GM21390 (cell line): Measurements from ENCODE around the gene ZNF76.

ENCODE experiments used
- ATAC-seq: cut with Tn5 transposase; IDR thresholded peaks from one replicate; pipeline ENCODE4 v1.9.1; 2021; ENCODE audit not compliant: unreplicated experiment

ZNF76 gene

DNA sequence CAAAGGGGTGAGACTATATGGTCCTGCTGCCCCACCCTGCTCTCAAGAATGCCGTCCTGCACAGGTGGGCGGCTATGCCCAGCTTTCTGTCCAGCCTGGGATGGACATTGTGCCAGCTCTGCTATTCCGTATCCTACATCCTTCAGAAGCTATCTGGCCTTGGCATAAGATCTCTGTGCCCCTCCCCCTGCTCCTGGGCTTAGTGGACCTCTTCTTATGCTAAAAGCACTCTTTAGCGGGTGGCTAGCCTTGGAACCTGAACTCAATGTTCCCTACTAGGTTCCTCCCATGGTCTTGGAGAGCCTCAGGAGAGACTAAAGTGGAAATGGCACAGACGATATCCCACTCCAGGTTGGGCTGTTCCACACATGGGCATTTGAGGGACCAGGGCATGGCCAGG is 23.3 kb upstream of the ZNF76 start:
- no peak for ATAC-seq

GRCh38 chr6:35237476-35237875 is 22.1 kb upstream of the ZNF76 start:
- ATAC-seq, result no peak

GRCh38 chr6:35238843-35239289 is 20.7 kb upstream of the ZNF76 start:
- ATAC-seq, result no peak

DNA sequence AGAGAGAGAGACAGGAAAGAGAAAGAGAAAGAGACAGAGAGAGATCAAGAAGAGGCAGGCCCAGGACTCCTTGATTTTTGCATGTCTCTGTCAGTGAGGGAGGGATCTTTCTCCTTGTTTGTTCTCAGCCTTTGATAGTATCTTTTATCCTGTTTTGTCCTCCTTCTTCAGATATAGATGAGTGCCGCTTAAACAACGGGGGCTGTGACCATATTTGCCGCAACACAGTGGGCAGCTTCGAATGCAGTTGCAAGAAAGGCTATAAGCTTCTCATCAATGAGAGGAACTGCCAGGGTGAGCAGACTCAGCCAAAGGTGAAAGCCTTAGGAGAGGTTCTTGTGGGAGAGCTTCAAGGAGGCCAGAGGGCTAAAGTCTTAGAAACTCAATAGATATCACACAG is 20.0 kb upstream of the ZNF76 start:
- no peak for ATAC-seq

- no peak for ATAC-seq
Observed at GRCh38 chr6:35240838-35241801, 18.4 kb upstream of the ZNF76 start.

DNA sequence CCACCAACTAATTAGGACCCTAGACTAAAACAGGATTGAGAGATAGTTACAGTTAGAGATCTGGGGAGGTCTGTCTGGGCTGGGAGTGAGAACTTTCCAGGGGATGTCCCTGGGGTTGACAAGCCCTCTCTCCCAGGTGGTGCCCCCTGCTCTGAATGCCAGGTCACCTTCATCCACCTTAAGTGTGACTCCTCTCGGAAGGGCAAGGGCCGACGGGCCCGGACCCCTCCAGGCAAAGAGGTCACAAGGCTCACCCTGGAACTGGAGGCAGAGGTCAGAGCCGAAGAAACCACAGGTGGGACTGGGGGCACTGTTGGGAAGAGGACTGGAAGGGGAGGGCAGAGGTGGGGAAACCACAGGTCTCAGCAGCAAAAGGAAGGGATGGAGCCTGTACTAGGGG is 17.0 kb upstream of the ZNF76 start:
- no peak for ATAC-seq

DNA sequence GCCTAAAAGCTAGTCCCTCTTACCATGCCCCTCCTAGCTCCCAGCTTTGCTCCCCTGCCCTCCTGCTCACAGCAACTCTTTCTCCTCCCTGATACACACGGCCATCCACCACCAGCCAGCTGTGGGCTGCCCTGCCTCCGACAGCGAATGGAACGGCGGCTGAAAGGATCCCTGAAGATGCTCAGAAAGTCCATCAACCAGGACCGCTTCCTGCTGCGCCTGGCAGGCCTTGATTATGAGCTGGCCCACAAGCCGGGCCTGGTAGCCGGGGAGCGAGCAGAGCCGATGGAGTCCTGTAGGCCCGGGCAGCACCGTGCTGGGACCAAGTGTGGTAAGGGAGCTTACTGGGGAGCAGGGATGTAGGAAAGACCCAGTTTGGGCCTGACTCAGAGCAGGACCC is 16.6 kb upstream of the ZNF76 start:
- no peak for ATAC-seq

DNA sequence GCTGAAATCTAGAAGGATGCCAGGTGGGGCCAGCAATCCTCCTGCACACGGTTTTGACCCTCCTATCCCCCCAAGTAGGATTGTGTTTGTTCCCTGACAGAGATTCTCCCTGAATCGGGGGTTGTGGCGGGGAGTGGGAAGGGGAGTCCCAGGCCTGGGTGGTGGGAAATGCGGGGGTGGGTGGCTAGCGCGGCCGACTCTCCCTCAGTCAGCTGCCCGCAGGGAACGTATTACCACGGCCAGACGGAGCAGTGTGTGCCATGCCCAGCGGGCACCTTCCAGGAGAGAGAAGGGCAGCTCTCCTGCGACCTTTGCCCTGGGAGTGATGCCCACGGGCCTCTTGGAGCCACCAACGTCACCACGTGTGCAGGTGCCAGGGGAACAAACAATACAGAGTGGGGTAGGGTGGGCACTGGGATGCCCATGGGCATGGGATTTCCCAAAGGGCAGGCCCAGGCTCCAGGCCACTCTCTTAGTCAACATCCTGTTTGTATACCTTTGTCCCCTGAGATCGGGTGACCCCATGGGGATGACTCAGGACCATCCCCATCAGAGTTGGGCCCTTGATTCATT is 16.1 kb upstream of the ZNF76 start:
- no peak for ATAC-seq

- ATAC-seq, result no peak
Observed at GRCh38 chr6:35244551-35244950, 15.0 kb upstream of the ZNF76 start.

DNA sequence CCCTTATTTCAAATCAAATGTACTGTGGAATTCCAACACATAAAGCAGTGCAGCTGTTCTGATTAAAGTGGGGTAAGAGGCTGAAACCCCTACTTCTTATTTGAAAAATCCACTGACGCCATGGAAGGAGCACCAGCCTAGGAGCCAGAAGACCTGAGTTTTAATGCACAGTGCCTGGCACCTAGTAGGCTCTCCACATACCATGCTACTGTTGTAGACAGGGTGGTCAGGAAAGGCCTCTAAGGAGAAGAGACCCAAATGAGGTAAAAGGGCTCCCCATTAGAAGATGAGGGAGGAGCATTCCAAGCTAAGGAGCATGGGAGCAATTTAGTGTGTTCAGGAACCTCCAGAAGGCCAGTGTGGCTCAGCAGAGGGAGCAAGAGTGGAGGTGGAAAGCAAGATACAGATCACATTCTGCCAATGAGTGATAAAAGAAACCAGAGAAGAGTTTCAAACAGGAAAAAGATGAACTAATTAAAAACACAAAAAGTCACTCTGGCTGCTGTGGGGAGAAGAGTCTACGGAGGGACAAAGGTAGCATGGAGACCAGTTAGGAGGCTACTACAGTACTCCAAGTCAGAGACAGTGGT is 11.8 kb upstream of the ZNF76 start:
- ATAC-seq, result no peak

DNA sequence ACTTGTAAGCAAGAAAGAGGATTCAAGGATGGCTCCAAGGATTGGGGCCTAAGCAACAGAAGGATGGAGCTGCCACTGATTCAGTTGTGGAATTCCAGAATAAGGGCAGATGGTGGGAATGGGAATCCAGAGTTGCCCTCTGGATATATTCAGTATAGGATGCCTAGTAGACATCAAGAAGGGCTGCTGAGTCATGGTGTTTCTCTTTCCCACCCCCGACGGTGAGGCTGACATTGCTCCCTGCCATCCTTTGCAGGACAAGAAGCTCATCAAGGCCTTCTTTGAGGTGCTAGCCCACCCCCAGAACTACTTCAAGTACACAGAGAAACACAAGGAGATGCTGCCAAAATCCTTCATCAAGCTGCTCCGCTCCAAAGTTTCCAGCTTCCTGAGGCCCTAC is 11.2 kb upstream of the ZNF76 start:
- no peak for ATAC-seq

DNA sequence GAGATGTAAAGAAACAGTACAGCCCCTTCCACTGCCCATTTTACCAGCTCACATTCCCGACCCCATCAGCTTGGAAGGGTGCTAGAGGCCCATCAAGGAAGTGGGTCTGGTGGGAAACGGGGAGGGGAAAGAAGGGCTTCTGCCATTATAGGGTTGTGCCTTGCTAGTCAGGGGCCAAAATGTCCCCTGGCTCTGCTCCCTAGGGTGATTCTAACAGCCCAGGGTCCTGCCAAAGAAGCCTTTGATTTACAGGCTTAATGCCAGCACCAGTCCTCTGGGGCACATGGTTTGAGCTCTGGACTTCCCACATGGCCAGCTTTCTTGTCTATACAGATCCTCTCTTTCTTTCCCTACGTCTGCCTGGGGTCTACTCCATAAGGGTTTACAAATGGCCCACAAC is 10.6 kb upstream of the ZNF76 start:
- no peak for ATAC-seq

- ATAC-seq, result no peak
Observed at GRCh38 chr6:35251949-35252348, 7.6 kb upstream of the ZNF76 start.

DNA sequence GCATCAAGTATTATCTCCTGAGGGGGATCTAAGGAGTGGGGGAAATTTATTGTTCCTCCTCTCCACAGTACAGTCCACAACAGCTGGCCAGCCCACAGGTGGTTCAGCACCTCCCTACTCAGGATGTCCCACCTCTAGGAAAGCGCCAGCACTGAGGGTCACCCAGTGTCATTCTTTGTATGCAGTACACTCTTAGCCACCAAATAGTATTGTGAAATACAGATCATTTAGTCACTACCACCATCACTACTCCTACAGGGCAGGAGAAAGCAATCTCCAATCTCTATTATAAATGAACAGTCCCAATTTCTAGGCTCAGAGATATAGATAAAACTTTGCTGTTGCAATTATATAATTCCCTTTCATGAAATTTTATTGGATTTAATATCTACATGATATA is 6.3 kb upstream of the ZNF76 start:
- ATAC-seq, result no peak

DNA sequence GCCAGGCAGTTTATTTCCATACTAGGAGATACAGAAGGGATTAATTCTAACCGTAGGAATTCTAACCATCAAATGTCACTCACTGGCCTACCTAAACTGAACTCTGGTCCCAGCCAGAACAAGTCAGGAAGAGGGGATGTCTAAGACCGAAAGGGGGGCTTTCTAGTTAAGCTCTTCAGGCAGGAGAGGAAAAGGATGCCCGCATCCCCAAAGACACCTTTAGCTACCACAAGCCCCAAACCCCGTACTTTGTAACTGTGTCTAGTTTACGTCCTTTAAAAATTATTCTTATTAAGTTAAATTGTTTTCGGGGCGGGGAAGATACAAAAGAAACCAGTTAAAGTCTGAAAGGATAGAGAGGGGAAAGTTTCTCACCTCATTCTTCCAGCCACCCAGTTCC is 1.2 kb upstream of the ZNF76 start:
- ATAC-seq, result no peak

DNA sequence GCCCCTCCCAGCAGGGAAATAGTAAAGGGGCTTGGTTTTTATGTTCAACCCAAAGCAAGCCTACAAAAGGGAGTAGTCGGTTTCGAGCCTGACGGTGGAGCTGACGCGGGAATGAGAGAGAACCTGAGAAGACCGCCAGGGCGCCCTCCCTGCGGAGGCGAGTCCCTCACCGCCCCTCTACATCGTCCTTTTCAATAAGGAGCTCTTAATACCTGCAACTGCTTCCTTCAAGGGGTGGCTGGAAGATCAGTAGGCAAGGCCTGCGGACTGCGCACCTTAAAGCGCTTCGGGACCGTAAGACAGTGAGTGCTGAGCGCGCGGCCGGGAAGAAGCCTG is 709 bp upstream of the ZNF76 start:
- ATAC-seq, result peak; percentile 18

DNA sequence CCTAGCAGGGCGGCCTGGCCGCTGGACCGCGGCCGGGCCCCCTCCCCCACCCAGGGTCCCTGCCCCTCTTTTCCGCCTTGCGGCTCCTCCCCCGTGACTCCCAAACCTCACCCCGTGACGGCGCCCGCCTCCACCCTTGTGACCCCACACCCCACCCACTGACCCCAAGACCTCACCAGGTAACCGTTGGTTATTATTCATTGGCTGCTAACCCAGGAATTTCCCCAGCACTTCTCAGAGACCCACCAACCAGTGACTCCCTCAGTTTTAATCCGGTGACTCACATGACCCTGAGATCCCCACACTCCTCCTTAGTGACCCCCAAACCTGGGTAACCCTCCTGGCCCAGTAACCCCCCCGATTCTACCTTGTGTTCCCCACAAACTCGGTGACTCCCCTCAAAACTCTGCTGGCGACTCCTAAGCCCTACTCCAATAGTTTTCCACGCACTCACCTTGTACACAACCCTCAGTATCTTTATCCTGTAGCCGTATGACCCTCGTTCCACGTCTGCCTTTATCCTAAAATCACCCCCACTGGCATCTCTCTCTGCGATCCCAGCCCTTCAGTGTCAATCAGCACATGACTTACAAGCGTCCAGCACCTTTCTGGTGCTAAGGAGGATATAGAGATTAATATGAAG is 534 bp downstream of the ZNF76 start:
- ATAC-seq, result peak; percentile 35

DNA sequence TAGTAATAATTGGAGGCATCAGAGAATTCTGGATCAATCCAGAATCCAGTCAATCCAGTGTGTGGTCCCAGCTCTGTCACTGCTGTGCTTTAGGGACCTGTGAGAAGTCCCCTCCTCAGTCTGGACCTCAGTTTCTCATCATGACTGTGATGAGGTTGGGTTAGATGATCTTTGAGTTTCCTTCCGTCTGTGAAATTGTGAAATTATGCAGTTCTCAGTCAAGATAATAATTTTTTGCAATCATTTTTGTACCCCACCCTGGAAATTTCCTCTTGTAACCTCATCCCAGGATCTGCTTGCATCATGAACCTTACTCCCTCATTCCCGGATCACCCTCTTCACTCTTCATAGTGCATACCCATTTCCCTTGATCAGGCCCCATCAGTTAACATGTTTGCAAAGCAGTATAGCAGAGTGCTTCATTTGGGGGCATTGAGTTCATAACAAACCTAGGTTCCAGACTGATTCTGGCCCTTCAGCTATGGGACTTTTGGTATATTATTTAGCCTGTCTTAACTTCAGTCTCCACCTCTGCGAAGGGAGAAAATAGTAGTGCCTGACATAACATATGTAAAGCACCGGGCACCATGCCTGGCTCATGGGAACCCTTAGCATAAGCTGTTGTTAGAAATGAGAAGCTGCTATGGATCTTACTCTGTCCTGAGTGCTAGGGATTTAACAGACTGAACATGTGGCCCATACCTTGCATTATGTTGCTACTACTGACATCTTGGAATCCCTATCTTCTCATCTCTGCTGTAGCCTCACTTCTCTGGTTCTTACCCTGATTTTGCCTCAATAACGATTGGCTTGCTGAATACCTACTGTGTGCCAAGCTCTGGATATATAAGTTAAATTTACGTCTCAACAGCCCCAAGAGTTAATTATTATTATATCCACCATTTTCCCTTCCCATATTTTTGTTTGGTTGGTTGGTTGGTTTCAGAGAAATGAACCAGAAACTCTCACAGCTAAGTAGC is 1.3 kb downstream of the ZNF76 start:
- ATAC-seq, result no peak

- no peak for ATAC-seq
Observed at GRCh38 chr6:35262596-35262995, 3.1 kb downstream of the ZNF76 start.

GRCh38 chr6:35264550-35265274 is 5.2 kb downstream of the ZNF76 start:
- ATAC-seq, result no peak
